Astrocyte (in vitro differentiated cells and primary cell): ENCODE results near the gene SYTL4. TPM values are rescaled to one million over a fixed set of nuclear protein-coding genes. Genes with fewer than 3 reads are reported as not detected.

Source experiments
- total RNA-seq: library from RNA; stranded (reverse); gene quantifications from 2 replicates; pipeline ENCODE4 v1.2.1, GENCODE V29; 2021

Gene SYTL4
- total RNA-seq, 1 donor from 2014 or later: 3.3 TPM

Other genes starting within 250 kb of the SYTL4 start
- not detected in 2 replicates for gene TNMD, start 147.2 kb downstream of the SYTL4 start, total RNA-seq
- 49.7 and 51.2 TPM in 2 replicates for gene TSPAN6, start 95.3 kb downstream of the SYTL4 start, total RNA-seq
- 39.3 and 50.1 TPM in 2 replicates for gene SRPX2, start 87.9 kb downstream of the SYTL4 start, total RNA-seq
- gene CSTF2, start 88.3 kb upstream of the SYTL4 start, total RNA-seq: 14.6 and 17.8 TPM in 2 replicates
- gene NOX1, start 142.2 kb upstream of the SYTL4 start, total RNA-seq: not detected in 2 replicates
- gene XKRX, start 196.8 kb upstream of the SYTL4 start, total RNA-seq: not detected in 2 replicates
- gene ARL13A, start 237.6 kb upstream of the SYTL4 start, total RNA-seq: not detected in 2 replicates